SH-SY5Y (cell line): ENCODE results near the gene CTIF.

Experiments
- GATA2 ChIP-seq: IDR thresholded peaks from 2 replicates; pipeline ENCODE4 v1.6.1; 2011; ENCODE audit warnings: mild to moderate bottlenecking, low read depth, low read length
- GATA3 ChIP-seq: IDR thresholded peaks from 2 replicates; pipeline ENCODE4 v1.6.1; 2011; ENCODE audit warnings: low read depth, mild to moderate bottlenecking, low read length, moderate library complexity

DNA sequence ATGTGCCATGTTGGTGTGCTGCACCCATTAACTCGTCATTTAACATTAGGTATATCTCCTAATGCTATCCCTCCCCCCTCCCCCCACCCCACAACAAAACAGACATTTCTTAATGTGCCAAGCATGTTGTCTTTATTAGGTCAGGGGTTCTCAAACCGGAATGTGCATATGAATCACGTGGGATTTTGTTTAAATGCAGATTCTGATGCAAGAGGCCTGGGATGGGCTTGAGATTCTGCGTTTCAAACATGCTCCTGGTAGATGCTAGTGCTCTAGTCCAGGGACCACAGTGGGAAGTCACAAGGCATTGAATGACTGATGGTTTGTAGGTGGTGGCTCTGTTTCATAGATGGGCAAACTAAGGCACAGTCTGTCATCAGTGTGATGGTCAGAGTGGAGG, 227.2 kb downstream of the CTIF start:
- TF ChIP-seq GATA3, result no peak
- no peak for TF ChIP-seq GATA2
